Progenitor cell of endocrine pancreas (in vitro differentiated cells): Measurements from ENCODE around the gene OPRL1. TPM values are rescaled to one million over a fixed set of nuclear protein-coding genes. Genes with fewer than 3 reads are reported as not detected.
A peak's percentile ranks its signal among the peaks of the same experiment; 100 is the strongest.

Experiments
- DNase-seq: peaks from one replicate; pipeline ENCODE4 v3.0.0; 2021; ENCODE audit warnings: low spot score; ENCODE audit not compliant: unreplicated experiment
- H3K27ac Mint-ChIP-seq: 2 replicates; pipeline ENCODE4 v1.8.0; 2021; ENCODE audit warnings: mild to moderate bottlenecking, moderate library complexity, mixed read lengths
- H3K27me3 Mint-ChIP-seq: 2 replicates; pipeline ENCODE4 v1.8.0; 2021; ENCODE audit warnings: mixed read lengths
- H3K36me3 Mint-ChIP-seq: 2 replicates; pipeline ENCODE4 v1.8.0; 2022; ENCODE audit warnings: mixed read lengths; ENCODE audit not compliant: insufficient read depth
- H3K4me1 Mint-ChIP-seq: 2 replicates; pipeline ENCODE4 v1.8.0; 2021; ENCODE audit warnings: low read depth, mixed read lengths
- H3K4me3 Mint-ChIP-seq: 2 replicates; pipeline ENCODE4 v1.8.0; 2021; ENCODE audit warnings: low read depth, mild to moderate bottlenecking, moderate library complexity, mixed read lengths
- H3K9me3 Mint-ChIP-seq: 2 replicates; pipeline ENCODE4 v1.8.0; 2021; ENCODE audit warnings: low read depth, mixed read lengths
- total RNA-seq: library from RNA; stranded (reverse); gene quantifications from 2 replicates; pipeline ENCODE4 v1.2.1, GENCODE V29; 2021
- TF ChIP-seq, protein P1 (sequence below): fragments of 200-600 bp; sonication (generic); IDR thresholded peaks from one replicate; pipeline ENCODE4 v1.5.0; 2021; ENCODE audit warnings: antibody characterized with exemption, mild to moderate bottlenecking; ENCODE audit not compliant: unreplicated experiment

The OPRL1 gene
- total RNA-seq, 1 donor from 2014 or later: 1.5 TPM

DNA sequence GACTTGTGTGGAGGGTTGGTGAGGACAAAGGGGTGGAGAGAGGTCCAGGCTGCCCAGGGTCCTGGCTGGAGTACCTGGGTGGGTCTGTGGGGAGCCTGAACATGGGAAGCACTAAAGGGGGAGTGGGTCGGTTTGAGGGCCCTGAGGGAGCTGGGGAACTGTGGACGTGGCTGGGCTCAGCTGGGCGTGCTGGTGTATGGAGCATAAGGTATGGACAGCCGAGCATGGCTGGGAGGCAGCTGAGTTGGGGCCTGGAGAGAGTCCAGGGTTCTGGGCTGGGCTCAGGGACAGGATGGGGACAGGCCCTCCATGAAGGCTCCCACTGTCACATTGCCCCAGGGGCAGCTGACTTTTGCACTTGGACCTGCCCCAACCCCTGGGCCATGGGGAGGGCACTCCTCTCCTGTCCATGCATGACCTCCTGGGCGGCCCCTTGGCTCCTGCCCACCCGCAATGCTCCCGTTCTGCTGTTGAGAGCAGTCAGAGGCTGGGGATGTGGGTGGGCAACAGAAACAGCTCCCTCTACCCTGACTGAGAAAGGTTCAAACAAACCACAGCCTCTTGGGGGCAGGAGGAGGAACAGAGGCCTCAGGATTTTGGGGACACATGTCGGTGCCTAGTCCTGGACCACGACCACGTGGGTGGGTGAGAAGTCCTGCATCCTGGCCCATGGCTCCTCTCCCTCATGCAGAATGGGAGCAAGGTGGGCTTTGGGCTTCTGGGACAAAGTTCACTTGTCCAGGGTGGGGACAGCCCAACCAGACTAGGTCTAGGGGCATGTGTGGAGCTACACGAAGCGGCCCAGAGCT lies 39.4 kb upstream of the OPRL1 start:
- no peak for DNase-seq
- Mint-ChIP-seq H3K4me3 (no peak overlapping the region), H3K4me1 (peaks cover 13% of the 10 kb centered on the region), H3K27me3 (peaks cover 31% of the 10 kb centered on the region), H3K27ac (no peak overlapping the region), H3K9me3 (no peaks in the 10 kb centered on the region), H3K36me3 (no peaks in the 10 kb centered on the region)
- TF ChIP-seq, protein P1, sequence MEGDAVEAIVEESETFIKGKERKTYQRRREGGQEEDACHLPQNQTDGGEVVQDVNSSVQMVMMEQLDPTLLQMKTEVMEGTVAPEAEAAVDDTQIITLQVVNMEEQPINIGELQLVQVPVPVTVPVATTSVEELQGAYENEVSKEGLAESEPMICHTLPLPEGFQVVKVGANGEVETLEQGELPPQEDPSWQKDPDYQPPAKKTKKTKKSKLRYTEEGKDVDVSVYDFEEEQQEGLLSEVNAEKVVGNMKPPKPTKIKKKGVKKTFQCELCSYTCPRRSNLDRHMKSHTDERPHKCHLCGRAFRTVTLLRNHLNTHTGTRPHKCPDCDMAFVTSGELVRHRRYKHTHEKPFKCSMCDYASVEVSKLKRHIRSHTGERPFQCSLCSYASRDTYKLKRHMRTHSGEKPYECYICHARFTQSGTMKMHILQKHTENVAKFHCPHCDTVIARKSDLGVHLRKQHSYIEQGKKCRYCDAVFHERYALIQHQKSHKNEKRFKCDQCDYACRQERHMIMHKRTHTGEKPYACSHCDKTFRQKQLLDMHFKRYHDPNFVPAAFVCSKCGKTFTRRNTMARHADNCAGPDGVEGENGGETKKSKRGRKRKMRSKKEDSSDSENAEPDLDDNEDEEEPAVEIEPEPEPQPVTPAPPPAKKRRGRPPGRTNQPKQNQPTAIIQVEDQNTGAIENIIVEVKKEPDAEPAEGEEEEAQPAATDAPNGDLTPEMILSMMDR: no peak

DNA sequence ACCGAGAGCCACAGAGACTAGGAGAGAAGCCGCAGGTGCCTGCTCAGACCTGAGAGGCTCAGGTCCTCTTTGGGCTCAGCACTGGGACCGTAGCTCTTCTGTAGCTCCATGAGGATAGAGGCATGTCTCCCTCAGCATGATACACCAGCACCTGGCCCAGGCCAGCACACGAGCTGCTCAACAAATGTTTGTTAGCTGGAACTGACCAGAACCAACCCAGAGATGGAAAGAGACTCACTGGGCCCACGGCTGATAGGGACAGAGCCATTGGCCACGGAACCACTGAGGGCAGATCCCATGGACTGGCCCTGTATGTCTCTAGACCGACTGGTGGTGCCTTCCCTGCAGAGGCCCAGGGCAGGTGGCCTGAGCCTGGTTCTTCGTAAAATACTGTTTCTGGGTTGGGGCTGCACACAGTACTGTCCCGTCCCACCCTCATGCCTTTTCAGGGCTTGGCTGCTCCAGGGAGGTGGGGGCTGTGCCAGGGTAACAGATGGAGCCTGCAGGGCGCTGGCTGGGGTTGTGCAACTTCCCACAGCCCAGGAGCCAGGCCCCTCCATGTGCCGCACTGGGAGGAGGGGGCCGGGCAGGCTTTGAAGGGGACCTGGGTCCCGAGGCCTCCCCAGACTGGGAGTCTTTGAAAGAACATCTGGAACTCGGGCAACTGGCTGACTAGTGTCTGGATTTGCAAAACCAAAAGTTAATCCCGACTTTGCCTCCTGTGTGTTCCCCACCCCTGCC lies 38.7 kb upstream of the OPRL1 start:
- H3K27me3 Mint-ChIP-seq: peaks cover 38% of the 10 kb centered on the region
- TF ChIP-seq, protein P1: no peak
- peaks cover 9% of the 10 kb centered on the region for H3K4me1 Mint-ChIP-seq
- H3K36me3 Mint-ChIP-seq: no peaks in the 10 kb centered on the region
- no peak overlapping the region for H3K4me3 Mint-ChIP-seq
- no peaks in the 10 kb centered on the region for H3K9me3 Mint-ChIP-seq
- DNase-seq: no peak
- no peak overlapping the region for H3K27ac Mint-ChIP-seq

DNA sequence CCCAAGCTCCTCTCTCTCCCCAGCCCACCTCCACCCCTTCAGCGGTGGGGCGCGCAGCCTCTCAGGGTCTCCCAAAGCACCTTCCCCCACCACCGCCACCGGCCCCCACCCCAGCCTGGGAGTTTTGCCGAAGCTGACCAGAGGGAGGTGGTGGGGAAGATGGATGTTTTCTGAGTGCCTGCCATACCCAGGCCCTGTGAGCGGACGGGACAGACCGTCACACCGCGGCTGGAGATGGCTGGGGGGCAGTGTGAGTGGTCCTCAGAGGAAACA lies 38.2 kb upstream of the OPRL1 start:
- no peak overlapping the region for H3K27ac Mint-ChIP-seq

DNA sequence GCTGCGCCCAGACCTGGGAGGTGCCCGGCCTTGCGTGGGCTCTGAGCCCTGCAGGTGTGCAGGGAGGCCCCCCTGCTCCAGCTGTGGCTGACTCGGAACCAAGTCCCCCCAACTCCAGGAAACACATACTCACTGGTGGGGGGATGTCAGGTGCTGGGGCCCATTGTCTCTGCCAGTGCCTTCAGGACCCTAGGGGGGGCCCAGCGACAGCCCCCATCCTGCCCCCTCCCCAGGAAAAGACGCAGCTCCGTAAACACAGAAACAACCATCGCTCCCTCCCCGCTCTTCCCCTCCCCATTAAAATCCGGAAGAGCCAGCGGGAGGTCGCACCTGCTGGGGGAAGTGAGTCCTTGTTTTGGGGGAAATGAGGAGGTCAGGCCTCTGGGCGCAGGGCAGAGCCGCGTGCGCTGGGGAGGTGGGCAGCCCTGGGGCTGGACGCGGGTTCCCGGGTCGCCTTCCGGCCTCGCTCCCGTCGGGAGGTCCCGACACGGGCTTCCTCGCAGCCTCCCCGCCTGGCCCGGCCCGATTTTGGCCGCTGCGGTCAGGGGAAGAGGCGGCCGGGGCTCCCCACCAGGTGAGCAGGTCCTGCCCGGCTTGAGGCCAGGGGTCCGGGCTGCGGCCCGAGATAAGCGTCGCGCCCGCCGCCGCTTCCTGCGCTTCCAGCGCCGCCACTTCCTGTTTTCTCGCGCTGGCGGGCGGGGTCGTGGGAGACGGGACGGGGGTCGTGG lies 37.7 kb upstream of the OPRL1 start:
- Mint-ChIP-seq H3K4me3 (peak overlapping the region; percentile 42), H3K36me3 (no peaks in the 10 kb centered on the region), H3K27me3 (peaks cover 48% of the 10 kb centered on the region), H3K27ac (no peak overlapping the region), H3K4me1 (peaks cover 4% of the 10 kb centered on the region), H3K9me3 (no peaks in the 10 kb centered on the region)
- TF ChIP-seq, protein P1: no peak
- DNase-seq: no peak

More for the DNA sequence above, 38.2 kb upstream of the OPRL1 start:
- Mint-ChIP-seq H3K27me3 (peaks cover 43% of the 10 kb centered on the region), H3K9me3 (no peaks in the 10 kb centered on the region), H3K36me3 (no peaks in the 10 kb centered on the region), H3K4me1 (peaks cover 4% of the 10 kb centered on the region), H3K4me3 (no peak overlapping the region)
- TF ChIP-seq, protein P1: no peak
- DNase-seq: no peak

DNA sequence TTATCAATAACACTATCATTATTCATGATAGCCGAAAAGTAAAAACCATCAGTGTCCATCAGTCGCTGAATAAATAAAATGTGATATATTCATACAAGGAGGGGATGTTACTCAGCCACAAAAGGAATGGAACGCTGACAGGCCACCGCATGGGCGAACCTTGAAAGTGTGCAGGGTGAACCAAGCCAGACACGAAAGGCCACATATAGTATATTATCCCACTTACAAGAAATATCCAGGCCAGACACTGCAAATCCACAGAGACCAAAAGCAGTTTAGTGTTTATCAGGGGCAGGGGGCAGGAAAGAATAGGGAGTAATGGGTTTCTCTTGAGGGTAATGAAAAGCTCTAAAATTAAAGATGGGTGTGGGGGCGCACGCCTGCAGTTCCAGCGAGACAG lies 36.1 kb upstream of the OPRL1 start:
- no peaks in the 10 kb centered on the region for H3K9me3 Mint-ChIP-seq
- H3K4me1 Mint-ChIP-seq: peaks cover 2% of the 10 kb centered on the region
- TF ChIP-seq, protein P1: no peak
- H3K27ac Mint-ChIP-seq: no peak overlapping the region
- no peak for DNase-seq
- no peak overlapping the region for H3K4me3 Mint-ChIP-seq
- peaks cover 52% of the 10 kb centered on the region for H3K27me3 Mint-ChIP-seq
- H3K36me3 Mint-ChIP-seq: no peaks in the 10 kb centered on the region
